HepG2 (cell line): Measurements from ENCODE around the gene NECTIN2. TPM values are rescaled to one million over a fixed set of nuclear protein-coding genes. Genes with fewer than 3 reads are reported as not detected.

Source experiments
- ATAC-seq: fragments of 200-7000 bp; cut with Tn5 transposase; 3 replicates; pipeline ENCODE4 v1.9.1; 2020; ENCODE audit warnings: mild to moderate bottlenecking, moderate library complexity
- BruUV-seq: library from RNA; stranded (reverse); fragments of 400-500 nt; replicated peaks from 2 replicates; lab custom pipeline; 2021; lab: Mats Ljungman, UMichigan
- CTCF ChIA-PET: fragments of 300-600 bp; formaldehyde crosslinking; extraction: SDS; loops from one replicate; lab custom pipeline; 2021; ENCODE audit warnings: low total read pairs, inconsistent platforms, low intra/inter-chr PET ratio; lab: Yijun Ruan, JAX
- POLR2A ChIA-PET: fragments of 350-600 bp; sonication (Branson Sonifier 250); formaldehyde crosslinking; loops from one replicate; lab custom pipeline; 2020; ENCODE audit warnings: antibody characterized with exemption, inconsistent platforms; lab: Yijun Ruan, JAX
- DNase-seq: peaks from one replicate; pipeline ENCODE4 v3.0.0-alpha.2; 2015; ENCODE audit warnings: low spot score
- FAIRE-seq: peaks from 3 replicates; lab custom pipeline; 2011; peaks lifted over from hg19 to GRCh38; lab: Jason Lieb, UNC
- H2AFZ ChIP-seq: one replicate; pipeline ENCODE4 v1.6.1; 2011; ENCODE audit warnings: low read length, inconsistent platforms
- H3K27ac ChIP-seq: fragments of 300-600 bp; 3 replicates; pipeline ENCODE4 v1.8.0; 2011; ENCODE audit warnings: mixed run types, mild to moderate bottlenecking, mixed read lengths, low read length, inconsistent platforms; ENCODE audit not compliant: insufficient read depth; ENCODE audit errors: extremely low read length
- H3K27me3 ChIP-seq, 2 experiments: fragments of 200-600 bp in 1 of 2; 2 replicates in 1 of 2; 3 replicates in 1 of 2; pipeline versions ENCODE4 v1.6.0 to v1.8.0; 2011; ENCODE audit warnings: low read length in 2 of 2, mild to moderate bottlenecking in 2 of 2, moderate library complexity in 2 of 2, inconsistent platforms in 1 of 2; ENCODE audit not compliant: insufficient read depth in 2 of 2, control insufficient read depth in 1 of 2
- H3K36me3 ChIP-seq, 2 experiments: fragments of 200-600 bp in 1 of 2; replicated peaks in 1 of 2; 2 replicates in 1 of 2; 3 replicates in 1 of 2; pipeline versions ENCODE4 v1.5.1 to v1.8.0; 2011; ENCODE audit warnings: low read length in 2 of 2, inconsistent platforms in 1 of 2; ENCODE audit not compliant: insufficient read depth in 2 of 2, control insufficient read depth in 1 of 2
- H3K4me1 ChIP-seq: 2 replicates; pipeline ENCODE4 v1.5.1; 2012; ENCODE audit warnings: low read length, inconsistent platforms; ENCODE audit not compliant: insufficient read depth
- H3K4me2 ChIP-seq: 2 replicates; pipeline ENCODE4 v1.6.0; 2011; ENCODE audit warnings: low read depth, low read length, inconsistent platforms
- H3K4me3 ChIP-seq, 3 experiments: fragments of 200-600 bp in 1 of 3; sonication (generic), shearing (Covaris generic) in 1 of 3; replicated peaks in 1 of 3; 2 replicates each; pipeline ENCODE4 v1.5.1; 2011 to 2016; ENCODE audit warnings: low read length in 3 of 3, inconsistent platforms in 2 of 3, low read depth in 2 of 3, mild to moderate bottlenecking in 2 of 3, control low read depth in 1 of 3, mixed read lengths in 1 of 3; ENCODE audit not compliant: insufficient read depth in 1 of 3
- H3K79me2 ChIP-seq: one replicate; pipeline ENCODE4 v1.6.1; 2011; ENCODE audit warnings: low read length, inconsistent platforms; ENCODE audit not compliant: insufficient read depth
- H3K9ac ChIP-seq: 2 replicates; pipeline ENCODE4 v1.6.0; 2011; ENCODE audit warnings: mild to moderate bottlenecking, low read depth, low read length, inconsistent platforms; ENCODE audit not compliant: insufficient read depth
- H3K9me3 ChIP-seq: 2 replicates; pipeline ENCODE4 v1.5.1; 2012; ENCODE audit warnings: mild to moderate bottlenecking, low read length
- H4K20me1 ChIP-seq: 2 replicates; pipeline ENCODE4 v1.6.0; 2011; ENCODE audit warnings: inconsistent platforms, mild to moderate bottlenecking, low read length, moderate library complexity; ENCODE audit not compliant: insufficient read depth
- ATF1 ChIP-seq: IDR thresholded peaks from 2 replicates; pipeline ENCODE4 v1.6.1; 2016; ENCODE audit warnings: mild to moderate bottlenecking, control low read depth
- GABPA ChIP-seq, 2 experiments: IDR thresholded peaks; 2 replicates each; pipeline ENCODE4 v1.6.1; 2011 to 2016; ENCODE audit warnings: low read depth in 2 of 2, low read length in 1 of 2, missing biosample characterization in 1 of 2, missing genetic modification characterization in 1 of 2
- GMEB1 ChIP-seq: sonication (generic); formaldehyde crosslinking; IDR thresholded peaks from 2 replicates; pipeline ENCODE4 v1.5.1; 2020; ENCODE audit warnings: missing genetic modification reagents, mild to moderate bottlenecking, borderline replicate concordance
- MIXL1 ChIP-seq: IDR thresholded peaks from 2 replicates; pipeline ENCODE4 v1.6.1; 2016
- NFYB ChIP-seq: sonication (generic); formaldehyde crosslinking; IDR thresholded peaks from 2 replicates; pipeline ENCODE4 v1.4.0; 2020; ENCODE audit warnings: missing genetic modification reagents
- PATZ1 ChIP-seq: sonication (generic); formaldehyde crosslinking; IDR thresholded peaks from 2 replicates; pipeline ENCODE4 v1.4.0; 2020; ENCODE audit warnings: missing genetic modification reagents
- PHF20 ChIP-seq: sonication (generic); formaldehyde crosslinking; IDR thresholded peaks from 2 replicates; pipeline ENCODE4 v1.5.0; 2020; ENCODE audit warnings: mild to moderate bottlenecking, missing genetic modification reagents
- RAD51 ChIP-seq: fragments of 450-650 bp; IDR thresholded peaks from 2 replicates; pipeline ENCODE4 v1.6.1; 2016; ENCODE audit warnings: borderline replicate concordance
- SAP130 ChIP-seq: IDR thresholded peaks from 2 replicates; pipeline ENCODE4 v1.6.1; 2016; ENCODE audit warnings: low read depth
- SIX4 ChIP-seq: sonication (generic); formaldehyde crosslinking; IDR thresholded peaks from 2 replicates; pipeline ENCODE4 v1.4.0; 2020; ENCODE audit warnings: missing genetic modification reagents
- TFDP1 ChIP-seq: IDR thresholded peaks from 2 replicates; pipeline ENCODE4 v1.6.1; 2016; ENCODE audit warnings: missing compliant biosample characterization, missing genetic modification reagents, borderline replicate concordance
- ZBTB34 ChIP-seq: sonication (generic); formaldehyde crosslinking; IDR thresholded peaks from 2 replicates; pipeline ENCODE4 v1.8.0; 2022; ENCODE audit warnings: mild to moderate bottlenecking, missing genetic modification reagents
- ZFP36L1 ChIP-seq: sonication (generic); formaldehyde crosslinking; IDR thresholded peaks from 2 replicates; pipeline ENCODE4 v1.8.0; 2022; ENCODE audit warnings: mild to moderate bottlenecking, missing genetic modification reagents, moderate library complexity
- ZMYM2 ChIP-seq: sonication (generic); formaldehyde crosslinking; IDR thresholded peaks from 2 replicates; pipeline ENCODE4 v1.8.0; 2022; ENCODE audit warnings: mild to moderate bottlenecking, missing genetic modification reagents
- ZNF883 ChIP-seq: sonication (generic); formaldehyde crosslinking; IDR thresholded peaks from 2 replicates; pipeline ENCODE4 v1.5.1; 2020; ENCODE audit warnings: mild to moderate bottlenecking, missing genetic modification reagents; ENCODE audit errors: not compliant biosample characterization
- ZSCAN9 ChIP-seq: IDR thresholded peaks from 2 replicates; pipeline ENCODE4 v1.6.1; 2016; ENCODE audit warnings: borderline replicate concordance
- WGBS: methylation state at CpG from one replicate; pipeline ENCODE4 v1.1.6; 2017; ENCODE audit warnings: low lambda C conversion rate; 5-methylcytosine and 5-hydroxymethylcytosine counted together
- in situ Hi-C: cut with HindIII; loops from 2 replicates; pipeline ENCODE4 v1.10.0; 2017; ENCODE audit warnings: low pct_unique_long_range_greater_than_20kb; ENCODE audit not compliant: extremely low pct_ligation_motif_present
- intact Hi-C: fragments of 100-400 bp; cut with micrococcal nuclease; formaldehyde crosslinking; loops from one replicate; pipeline ENCODE4 v1.10.0; 2022; ENCODE audit not compliant: unreplicated experiment
- polyA plus RNA-seq, 8 experiments: library from polyadenylated mRNA; depleted of rRNA in 3 of 8; stranded (reverse) in 7 of 8; unstranded in 1 of 8; fragments of >200 nt; fragmentation: Illumina TruSeq in 4 of 8; extraction: Trizol in 4 of 8; gene quantifications; 2 replicates each; pipeline versions ENCODE4 v1.2.1 to v1.2.3, GENCODE V29; 2011 to 2016; ENCODE audit warnings: low read depth in 4 of 8, missing spikeins in 1 of 8, mixed read lengths in 1 of 8; ENCODE audit not compliant: insufficient read depth in 1 of 8
- total RNA-seq, 5 experiments: library from RNA; depleted of rRNA; stranded (reverse); fragments of >200 nt; fragmentation: Illumina TruSeq; extraction: Trizol; gene quantifications; 2 replicates each; pipeline ENCODE4 v1.2.3, GENCODE V29; 2016; ENCODE audit warnings: low read depth in 1 of 5

Gene NECTIN2
- total and polyA plus RNA-seq, 2 of the 13 experiments (the other 11 are each of a cell fraction or from before 2014, with no cell fraction given): 75.4 to 114 TPM

GRCh38 chr19:44890366-44891015 is 44.4 kb downstream of the NECTIN2 start:
- CTCF ChIA-PET: no interaction called here
- intact Hi-C loops: loop anchor here (2.0 kb wide), 1 partner anchor 44 kb away; the partner anchor contains the start of gene NECTIN2
- Histone ChIP-seq H3K36me3 (peaks cover 26 to 47% of the 10 kb centered on the region in 2 experiments), H2AFZ (no peak overlapping the region), H3K4me2 (peak overlapping the region; percentile 87), H3K79me2 (peaks cover 36% of the 10 kb centered on the region), H3K9me3 (no peaks in the 10 kb centered on the region), H3K27ac (peak overlapping the region; percentile 94), H3K27me3 (no peaks in the 10 kb centered on the region; a peak in 1 of 5 replicates), H4K20me1 (no peaks in the 10 kb centered on the region), H3K4me3 (peak overlapping the region; percentile 45 to 64 (median 48)), H3K4me1 (peaks cover 28% of the 10 kb centered on the region), H3K9ac (peak overlapping the region; percentile 75)
- DNase-seq (peak; percentile 100), ATAC-seq (peak; percentile 91), FAIRE-seq (peak; percentile 100)
- no TSS peak for BruUV-seq
- POLR2A ChIA-PET: interaction anchor here (0.6 to 2.4 kb wide), 27 partner anchors 11 to 274 kb away, joined by 3 to 33 read pairs (median 6); partner anchors contain the start of genes APOC1, APOC2, APOE and CLASRP
- in situ Hi-C loops: no loop called here
- under 1% methylated on average over 17 of the region's 40 CpGs for WGBS
- TF ChIP-seq ZFP36L1 (CRISPR knock-in tag): no peak
- peak; percentile 71 for TF ChIP-seq PATZ1 (CRISPR knock-in tag)
- TF ChIP-seq ZSCAN9: peak; percentile 23; the same call in 1 of the 2 replicates
- no peak for TF ChIP-seq ZBTB34 (CRISPR knock-in tag)
- 0 out of 2 replicates have a peak, but pooled peaks have one; percentile 29 for TF ChIP-seq SIX4
- peak; percentile 90 for TF ChIP-seq PHF20 (CRISPR knock-in tag)
- 0 out of 2 replicates have a peak, but pooled peaks have one; percentile 3 for TF ChIP-seq ZMYM2
- no peak for TF ChIP-seq RAD51
- TF ChIP-seq GMEB1 (CRISPR knock-in tag): peak; percentile 83
- TF ChIP-seq ZNF883: peak; percentile 14
- peak; percentile 56; the same call in 1 of the 2 replicates for TF ChIP-seq TFDP1 (CRISPR knock-in tag)
- peak; percentile 99 for TF ChIP-seq SAP130 (CRISPR knock-in tag)
- peak; percentile 92 for TF ChIP-seq ATF1
- peak; percentile 52; the same call in 1 of the 2 replicates for TF ChIP-seq GABPA (IDR thresholded peaks at IDR 0.05; ENCODE audit: low read depth, low read length)
- TF ChIP-seq GABPA (CRISPR knock-in tag; IDR thresholded peaks at IDR 0.05; ENCODE audit: low read depth): peak; percentile 93
- peak; percentile 67 for TF ChIP-seq MIXL1
- peak; percentile 85; the same call in 1 of the 2 replicates for TF ChIP-seq NFYB
